GM10248 (cell line): ENCODE data around the gene IQSEC1.

Source experiments
- CTCF ChIA-PET: fragments of 300-600 bp; sonication (Branson Sonifier 250); formaldehyde crosslinking; extraction: SDS; loops from one replicate; lab custom pipeline; 2021; ENCODE audit warnings: antibody characterized with exemption; lab: Yijun Ruan, JAX
- POLR2A ChIA-PET: fragments of 350-650 bp; sonication (Branson Sonifier 250); formaldehyde crosslinking; extraction: SDS; loops from one replicate; lab custom pipeline; 2020; ENCODE audit warnings: antibody characterized with exemption; lab: Yijun Ruan, JAX
- DNase-seq: peaks from one replicate; pipeline ENCODE4 v3.0.0; 2012; ENCODE audit errors: extremely low spot score
- CTCF ChIP-seq: IDR thresholded peaks from 2 replicates; pipeline ENCODE4 v1.5.1; 2012; ENCODE audit warnings: mild to moderate bottlenecking, low read depth; ENCODE audit errors: extremely low read depth, missing control alignments, control extremely low read depth

IQSEC1 gene

GRCh38 chr3:12959410-12959809 is 113.8 kb downstream of the IQSEC1 start:
- ChIA-PET CTCF (interaction anchor here (0.8 to 4.3 kb wide), 5 partner anchors 12 to 36 kb away, joined by 3 to 19 read pairs (median 4); no protein-coding TSS in a partner anchor), POLR2A (no interaction called here)
- TF ChIP-seq CTCF: no peak
- no peak for DNase-seq

GRCh38 chr3:12957824-12958792 is 115.1 kb downstream of the IQSEC1 start:
- TF ChIP-seq CTCF: no peak
- POLR2A ChIA-PET: no interaction called here
- no peak for DNase-seq
- CTCF ChIA-PET: interaction anchor here (0.8 to 3.2 kb wide), 4 partner anchors 9 to 37 kb away, joined by 3 to 11 read pairs (median 4); no protein-coding TSS in a partner anchor

GRCh38 chr3:12957339-12957738 is 115.9 kb downstream of the IQSEC1 start:
- ChIA-PET POLR2A (no interaction called here), CTCF (interaction anchor here (1.2 kb wide), 1 partner anchor 27 kb away, joined by 3 read pairs; no protein-coding TSS in a partner anchor)
- DNase-seq: no peak
- no peak for TF ChIP-seq CTCF

GRCh38 chr3:12956316-12956660 is 116.9 kb downstream of the IQSEC1 start:
- no peak for DNase-seq
- TF ChIP-seq CTCF: no peak
- ChIA-PET POLR2A (no interaction called here), CTCF (interaction anchor here (1.1 to 1.2 kb wide), 2 partner anchors 28 to 39 kb away, joined by 3 read pairs; no protein-coding TSS in a partner anchor)

- ChIA-PET POLR2A (no interaction called here), CTCF (interaction anchor here (1.1 to 1.2 kb wide), 2 partner anchors 29 to 40 kb away, joined by 3 read pairs; no protein-coding TSS in a partner anchor)
- no peak for DNase-seq
- no peak for TF ChIP-seq CTCF
Observed at GRCh38 chr3:12955651-12956315, 117.4 kb downstream of the IQSEC1 start.
